ENCODE measurements around the gene LIPE.
"Not testable (repeated sequence)": the region's sequence is repeated elsewhere in the genome, so short reads cannot be mapped to it uniquely, and the experiment has no call there.

The LIPE gene

DNA sequence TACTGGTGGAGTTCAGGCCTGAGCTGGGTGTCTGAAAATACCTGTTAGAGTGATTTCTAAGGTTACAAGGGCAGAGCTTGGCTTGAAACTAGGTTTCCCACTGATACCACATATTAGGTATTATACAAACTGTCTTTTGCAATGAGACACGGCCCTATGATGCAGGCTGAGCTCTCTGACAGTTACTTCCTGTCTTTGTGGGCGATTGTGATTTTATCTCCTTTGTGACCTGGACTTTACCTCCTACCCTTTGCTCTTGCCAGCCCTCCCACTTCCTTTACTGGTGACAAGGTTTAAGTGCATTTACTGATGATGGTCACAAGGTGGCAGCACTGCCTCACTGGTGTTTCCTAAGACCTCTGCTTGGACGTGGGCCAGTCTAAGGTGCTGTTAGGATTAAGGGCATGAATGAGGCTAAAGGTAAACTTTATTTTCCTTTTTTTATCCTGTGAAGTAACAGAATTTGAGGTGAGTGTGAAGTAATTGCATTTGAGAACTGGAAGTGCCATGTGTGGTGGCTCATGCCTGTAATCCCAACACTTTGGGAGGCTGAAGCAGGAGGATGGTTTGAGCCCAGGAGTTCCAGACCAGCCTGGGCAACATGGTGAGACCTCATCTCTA, 23.2 kb upstream of the LIPE start:
- intact Hi-C loops (cut with DNase I), result no loop called here
- peak; percentile 38 to 92 (median 76) for DNase-seq

DNA sequence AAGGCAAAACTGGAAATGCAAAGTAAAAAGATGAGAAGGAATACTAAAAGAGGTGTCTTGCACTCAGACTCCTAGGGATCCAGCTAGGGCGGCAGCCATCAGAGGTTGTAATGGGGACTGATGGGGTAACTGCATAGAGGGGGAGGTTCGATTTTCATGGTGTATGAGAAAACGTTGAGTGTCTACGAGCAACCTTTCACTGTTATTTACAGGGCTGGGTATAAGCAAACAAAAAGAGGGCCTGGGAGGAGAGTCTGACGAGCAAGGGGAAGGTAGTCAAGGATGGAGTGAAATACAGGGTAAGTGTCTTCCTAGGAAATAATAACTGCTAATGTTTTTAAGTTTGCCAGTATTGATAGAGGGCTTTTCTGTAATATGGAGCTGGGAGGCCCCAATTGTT, 21.1 kb upstream of the LIPE start:
- intact Hi-C loops (cut with DNase I); DNase-seq: not testable (repeated sequence)

DNA sequence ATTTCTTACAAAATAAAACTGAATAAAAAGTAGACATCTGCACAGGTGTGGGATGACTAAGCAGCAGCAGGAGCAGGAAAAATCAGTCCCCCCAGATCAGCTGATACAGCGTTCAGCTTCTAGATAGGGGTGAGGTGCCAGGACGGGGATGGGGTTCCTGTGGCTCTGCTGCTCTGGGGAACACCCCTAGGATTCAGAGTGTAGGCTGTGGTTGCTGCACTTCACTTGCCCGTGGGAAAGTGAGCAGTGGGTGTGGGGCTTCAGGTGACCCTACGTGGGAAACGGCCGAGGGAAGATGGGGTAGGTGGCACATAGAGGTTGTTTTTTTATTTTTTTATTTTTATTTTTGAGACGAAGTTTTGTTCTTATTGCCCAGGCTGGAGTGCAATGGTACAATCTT, 18.8 kb upstream of the LIPE start:
- DNase-seq, result no peak
- intact Hi-C loops (cut with DNase I), result no loop called here

DNA sequence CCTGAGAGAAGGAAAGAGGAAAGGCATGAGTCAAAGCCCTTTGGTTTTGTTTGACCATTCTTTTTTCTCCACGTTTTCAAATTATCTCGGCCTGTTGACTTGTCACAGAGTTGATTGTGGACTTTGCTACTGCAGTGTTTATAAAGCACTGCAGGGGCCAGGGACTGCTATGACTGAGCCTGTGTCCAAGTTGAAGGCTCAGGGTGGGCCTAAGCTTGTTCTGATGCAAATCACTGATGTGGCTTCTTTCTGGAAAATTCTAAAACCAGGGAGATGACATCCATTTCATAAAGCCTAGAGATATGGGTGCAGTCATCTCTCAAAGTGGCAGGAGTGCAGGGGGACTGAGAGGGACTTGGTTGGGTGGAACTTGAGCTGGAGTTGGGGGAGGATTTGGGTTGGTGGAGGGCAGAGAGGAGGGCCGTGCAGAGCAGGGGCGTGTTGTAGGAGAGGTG, 16.8 kb upstream of the LIPE start:
- DNase-seq, result no peak
- intact Hi-C loops (cut with DNase I), result no loop called here

DNA sequence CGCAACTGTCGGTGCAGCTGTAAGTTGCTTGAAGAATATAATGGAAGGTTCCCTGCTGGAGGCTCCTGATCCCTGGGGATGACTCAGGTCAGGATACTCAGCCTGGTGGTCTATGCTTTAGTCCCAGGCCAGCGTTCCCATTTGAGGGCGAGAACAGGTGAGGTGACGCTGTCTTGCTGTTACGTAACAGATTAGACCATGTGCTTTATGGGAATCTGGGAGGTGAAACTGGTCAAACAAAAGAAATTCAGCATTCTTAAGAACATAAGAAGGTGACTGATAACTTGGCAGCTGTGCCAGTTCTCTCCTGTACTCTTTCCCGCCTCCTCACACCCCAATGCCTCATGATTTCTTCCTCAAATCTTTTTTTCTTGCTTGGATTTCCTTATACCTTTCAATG, 15.6 kb upstream of the LIPE start, which contains the start of gene CXCL17:
Gene CXCL17 (minus strand): TSS at position 114 of the 400 bp plus-strand sequence. CDS start 114 bp downstream, outside the sequence.
- intact Hi-C loops (cut with DNase I), result no loop called here
- DNase-seq, result peak in 7 of 42 donors; percentile 24 to 70 (median 43)

DNA sequence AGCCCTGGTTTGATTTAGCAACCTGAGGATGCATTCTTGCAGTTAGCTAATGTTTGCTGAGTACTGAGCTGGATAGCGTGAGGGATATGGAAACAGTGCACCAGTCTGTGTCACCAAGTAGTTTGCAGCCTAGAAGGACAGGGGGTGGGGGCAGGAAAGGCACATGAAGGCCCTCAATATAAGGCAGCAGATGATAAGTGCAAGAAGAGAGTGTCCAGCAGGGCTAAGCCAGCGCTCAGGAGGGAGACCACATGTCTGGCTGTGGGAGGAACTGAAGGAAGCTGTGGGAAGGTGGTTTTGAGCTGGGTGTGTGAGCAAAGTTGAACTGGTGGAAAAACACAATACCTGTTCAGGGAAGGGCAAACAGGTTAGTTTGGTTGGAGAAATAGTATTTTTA, 13.9 kb upstream of the LIPE start:
- intact Hi-C loops (cut with DNase I), result no loop called here

DNA sequence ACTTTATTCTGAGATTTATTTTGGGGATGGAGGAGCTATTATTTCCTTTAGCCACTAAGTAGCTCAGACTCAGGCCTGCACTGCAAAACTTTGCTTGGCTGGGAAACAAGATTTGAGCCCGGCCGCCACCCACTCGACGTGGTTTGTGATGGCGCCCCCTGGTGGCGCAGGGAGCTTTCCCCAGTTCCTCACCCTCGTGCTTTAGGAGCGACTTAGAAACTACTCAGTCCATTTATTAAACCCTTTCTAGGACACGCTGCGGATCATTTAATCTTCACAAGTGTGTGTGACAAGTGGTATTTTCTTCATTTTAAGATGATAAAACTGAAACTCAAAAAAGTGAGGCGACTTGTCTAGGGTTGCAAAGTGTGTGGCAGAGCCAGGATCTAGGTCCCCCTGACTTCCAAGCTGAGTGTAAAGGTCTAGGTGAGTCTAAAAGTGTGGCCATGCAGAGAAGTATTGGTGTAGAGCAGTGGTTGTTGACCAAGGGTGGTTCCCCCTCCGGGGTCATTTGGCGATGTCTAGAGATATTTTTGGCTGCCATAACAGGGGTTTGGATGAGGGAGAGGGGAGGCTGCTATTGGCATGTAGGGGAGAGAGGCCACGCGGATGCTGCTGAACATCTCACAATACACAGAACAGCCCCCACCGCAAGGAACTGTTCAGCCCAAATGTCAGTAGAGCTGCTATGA, 13.3 kb upstream of the LIPE start:
- intact Hi-C loops (cut with DNase I), result no loop called here
- DNase-seq, result peak; percentile 35 to 89 (median 75)

More for the DNA sequence above, 13.9 kb upstream of the LIPE start:
- DNase-seq, result no peak

DNA sequence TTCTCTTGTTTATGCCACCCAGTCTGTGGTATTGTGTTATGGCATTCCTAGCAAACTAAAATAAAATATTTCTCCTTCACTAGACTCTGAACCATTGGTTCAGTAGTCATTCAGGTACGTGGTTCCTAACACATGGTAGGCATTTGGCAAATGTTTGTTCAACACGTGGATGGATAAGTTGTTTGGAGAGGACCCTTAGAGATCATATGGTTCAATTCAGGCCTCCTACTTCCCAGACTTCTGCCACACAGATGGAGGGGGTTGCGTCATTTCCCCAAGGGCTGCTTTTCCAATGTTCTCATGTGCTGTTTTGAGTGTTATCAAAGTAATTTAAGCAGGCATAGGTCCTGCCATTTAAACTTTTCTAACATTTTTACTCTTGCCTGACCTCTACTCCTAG, 8.8 kb upstream of the LIPE start:
- intact Hi-C loops (cut with DNase I), result no loop called here
- DNase-seq, result no peak

- DNase-seq, result no peak
- intact Hi-C loops (cut with DNase I), result no loop called here
Measured at GRCh38 chr19:42435316-42435715, 8.1 kb upstream of the LIPE start.

DNA sequence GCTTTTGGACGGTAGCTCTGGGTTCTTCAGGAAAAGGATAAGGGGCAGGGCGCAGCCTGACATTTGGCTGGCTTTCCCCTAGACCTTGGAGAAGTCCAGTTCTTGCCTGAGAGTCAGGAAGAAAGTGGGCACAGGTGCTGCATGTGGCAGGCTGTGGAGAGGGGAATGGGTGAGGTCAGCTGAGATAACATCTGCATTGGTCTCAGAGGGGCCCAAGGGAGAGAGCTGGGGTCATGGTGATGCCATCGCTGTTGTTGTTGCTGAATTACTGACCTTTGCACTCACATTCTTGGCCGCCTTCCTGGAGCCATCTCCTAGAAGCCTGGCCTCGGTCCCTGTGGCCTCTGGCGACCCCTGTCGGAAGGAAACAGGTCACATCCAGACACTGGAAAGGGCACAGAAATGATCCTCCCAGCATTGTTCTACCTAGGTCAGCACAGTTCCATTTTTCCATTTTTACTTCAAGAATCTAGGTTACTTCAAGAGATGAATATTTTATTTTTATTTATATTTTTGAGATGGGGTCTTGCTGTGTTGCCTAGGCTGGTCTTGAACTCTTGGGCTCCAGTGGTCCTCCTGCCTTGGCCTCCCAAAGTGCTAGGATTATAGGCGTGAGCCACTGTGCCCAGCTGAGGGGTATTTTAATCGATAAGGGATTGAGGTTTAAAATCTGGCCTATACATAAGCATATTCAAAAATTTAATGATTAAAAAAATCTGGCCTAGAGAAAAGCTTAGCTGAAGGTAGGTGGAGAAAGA, 6.5 kb upstream of the LIPE start:
- intact Hi-C loops (cut with DNase I), result no loop called here
- peak; percentile 42 to 96 (median 82) for DNase-seq

GRCh38 chr19:42431486-42431885, 4.3 kb upstream of the LIPE start:
- intact Hi-C loops (cut with DNase I), result no loop called here
- no peak for DNase-seq

DNA sequence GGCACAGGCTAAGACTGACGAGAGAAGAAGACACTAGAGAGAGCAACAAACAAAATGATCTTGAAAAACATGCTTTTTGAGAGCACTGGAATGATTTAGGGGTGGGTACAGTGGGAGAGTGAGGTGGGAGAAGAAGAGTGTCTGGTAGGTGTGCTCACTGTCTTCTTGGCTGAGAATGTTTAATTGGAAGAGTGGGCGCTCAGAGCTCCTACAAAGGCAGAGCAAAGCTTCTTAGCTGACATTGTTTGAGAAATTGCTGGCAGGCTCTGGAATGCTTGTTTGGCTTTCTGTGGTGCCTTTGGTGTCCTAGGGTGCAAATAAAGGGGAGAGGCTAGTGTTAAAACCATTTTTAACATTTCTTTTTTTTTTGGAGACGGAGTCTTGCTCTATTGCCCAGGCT, 1.5 kb upstream of the LIPE start:
- DNase-seq, result peak in 23 of 42 donors; percentile 38 to 87 (median 60)
- intact Hi-C loops (cut with DNase I), result no loop called here

- intact Hi-C loops (cut with DNase I), result no loop called here
- no peak for DNase-seq
Measured at GRCh38 chr19:42426643-42427042, 545 bp downstream of the LIPE start.

DNA sequence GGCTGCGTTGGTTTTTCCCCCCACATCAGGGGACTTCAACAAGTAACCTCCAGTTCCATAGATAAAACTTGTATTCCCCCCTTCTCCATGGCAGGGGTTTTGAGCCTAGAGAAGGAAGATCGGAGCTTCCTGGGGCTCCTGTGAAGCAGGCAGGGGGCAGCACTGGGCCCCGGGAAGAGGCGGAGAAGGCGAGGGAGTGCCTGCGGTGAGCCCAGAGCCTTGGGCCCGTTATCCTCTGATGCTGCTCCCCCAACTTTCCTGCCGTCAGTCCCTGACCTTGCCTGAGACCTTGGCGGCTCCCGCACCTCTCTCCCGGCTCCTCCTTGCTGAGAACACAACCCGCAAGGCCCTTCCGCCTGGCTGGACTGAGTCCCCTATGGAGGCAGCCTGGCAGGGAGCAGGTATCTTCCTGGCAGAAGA, 2.5 kb downstream of the LIPE start:
- intact Hi-C loops (cut with DNase I), result no loop called here
- DNase-seq, result peak in 1 of 42 donors; percentile 33

DNA sequence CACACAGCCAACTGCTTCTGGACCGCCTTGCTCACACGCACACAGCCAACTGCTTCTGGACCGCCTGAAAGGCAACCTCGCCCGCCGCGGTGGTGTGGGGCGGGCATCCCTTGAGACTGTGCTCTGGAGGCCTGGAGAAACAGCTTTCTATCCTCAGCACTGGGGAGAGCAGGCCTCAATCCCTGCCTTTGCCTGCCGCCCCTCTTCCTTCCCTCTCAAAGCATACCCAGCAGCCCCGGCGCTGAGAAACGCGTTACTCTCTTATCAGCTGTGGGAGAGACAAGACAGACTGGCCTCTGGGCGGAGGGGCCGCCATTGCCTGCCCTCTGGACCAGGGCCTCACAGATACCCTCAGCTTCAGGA, 2.9 kb downstream of the LIPE start:
- DNase-seq, result peak in 1 of 42 donors; percentile 12
- intact Hi-C loops (cut with DNase I), result no loop called here

DNA sequence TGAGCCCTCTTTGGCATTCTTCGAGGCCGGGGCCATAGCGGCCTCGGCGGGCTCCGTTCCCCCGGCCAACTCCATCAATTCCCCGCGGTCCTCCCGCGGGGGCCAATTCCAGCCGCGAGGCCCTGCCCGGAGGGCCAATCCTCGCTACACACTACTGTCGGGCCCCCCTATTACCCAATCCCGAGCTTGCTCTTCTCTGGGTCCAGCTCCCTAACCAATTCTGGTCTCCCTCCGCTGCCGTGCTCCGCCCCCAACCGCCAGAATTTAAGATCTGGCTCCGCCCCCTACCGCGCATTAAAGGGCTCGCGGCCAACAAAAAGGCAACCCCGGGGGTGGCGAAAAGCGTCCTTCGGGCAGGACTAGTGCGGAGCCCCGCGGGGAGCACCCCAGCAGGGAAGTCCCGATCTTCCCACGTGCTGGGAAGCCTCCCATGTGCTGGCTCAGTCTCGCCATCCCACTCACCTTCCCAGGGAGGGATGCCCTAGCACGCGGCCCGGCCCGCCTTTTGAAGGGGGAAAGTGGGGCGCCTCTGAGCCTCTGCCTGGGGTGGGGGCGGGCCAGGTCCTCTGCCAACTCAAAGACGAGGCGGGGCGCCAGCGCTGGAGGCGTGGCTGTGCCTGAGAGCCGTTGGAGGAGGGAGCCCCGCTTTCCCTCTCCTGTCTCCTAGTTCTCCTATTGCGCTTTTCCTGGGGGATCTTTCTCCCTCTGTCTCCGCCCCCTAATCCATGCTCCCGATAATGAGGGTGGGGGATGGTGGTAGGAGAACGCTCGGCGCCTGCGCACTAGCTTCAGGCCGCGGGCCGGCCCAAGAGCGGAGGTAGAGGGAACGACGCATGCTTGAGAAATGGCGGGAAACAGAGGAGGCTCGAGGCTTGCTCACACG, 3.5 kb downstream of the LIPE start:
- intact Hi-C loops (cut with DNase I), result no loop called here
- DNase-seq, result peak; percentile 87 to 98 (median 94)

- intact Hi-C loops (cut with DNase I), result no loop called here
Measured at GRCh38 chr19:42422901-42423461, 4.2 kb downstream of the LIPE start.

GRCh38 chr19:42422092-42422900, 4.9 kb downstream of the LIPE start:
- intact Hi-C loops (cut with DNase I), result no loop called here

More at GRCh38 chr19:42422901-42423461, 4.2 kb downstream of the LIPE start:
- peak in 35 of 42 donors; percentile 46 to 84 (median 64) for DNase-seq

More at GRCh38 chr19:42422092-42422900, 4.9 kb downstream of the LIPE start:
- no peak for DNase-seq
